Measurements from ENCODE around the gene CPA1. TPM values are rescaled to one million over a fixed set of nuclear protein-coding genes. Genes with fewer than 3 reads are reported as not detected.

Gene CPA1
- total and polyA plus RNA-seq, 2 donors from 2014 or later = 0.50 to 1.1 TPM

- no peaks in the 10 kb centered on the region for H3K27me3 ChIP-seq (ENCODE audit: control insufficient read depth, insufficient read depth, low read length)
- H3K9me3 ChIP-seq (ENCODE audit: control insufficient read depth in 2 of 3, insufficient read depth in 1 of 3, low read length in 3 of 3) = no peaks in the 10 kb centered on the region
- no peak for FAIRE-seq
- no peak overlapping the region for H3K9ac ChIP-seq (ENCODE audit: low read length in 3 of 3)
- no peak for TF ChIP-seq CTCF (IDR thresholded peaks at IDR 0.05; ENCODE audit: borderline replicate concordance, extremely low read depth, insufficient read depth)
- H3K36me3 ChIP-seq (ENCODE audit: control insufficient read depth in 2 of 3, insufficient read depth in 3 of 3, low read length in 3 of 3) = no peaks in the 10 kb centered on the region
- intact Hi-C loops (cut with DNase I) = no loop called here
- H3K4me3 ChIP-seq (ENCODE audit: low read length in 3 of 3) = no peak overlapping the region
- no peak for DNase-seq
- H3K27ac ChIP-seq (ENCODE audit: low read depth in 2 of 2, low read length in 2 of 2) = no peak overlapping the region
- H3K4me1 ChIP-seq (ENCODE audit: control insufficient read depth in 2 of 3, insufficient read depth in 2 of 3, low read depth in 1 of 3, low read length in 3 of 3) = peaks cover 0 to 14% (median 2%) of the 10 kb centered on the region in 3 donors
Measured at GRCh38 chr7:130432886-130433285, 52.6 kb downstream of the CPA1 start.

DNA sequence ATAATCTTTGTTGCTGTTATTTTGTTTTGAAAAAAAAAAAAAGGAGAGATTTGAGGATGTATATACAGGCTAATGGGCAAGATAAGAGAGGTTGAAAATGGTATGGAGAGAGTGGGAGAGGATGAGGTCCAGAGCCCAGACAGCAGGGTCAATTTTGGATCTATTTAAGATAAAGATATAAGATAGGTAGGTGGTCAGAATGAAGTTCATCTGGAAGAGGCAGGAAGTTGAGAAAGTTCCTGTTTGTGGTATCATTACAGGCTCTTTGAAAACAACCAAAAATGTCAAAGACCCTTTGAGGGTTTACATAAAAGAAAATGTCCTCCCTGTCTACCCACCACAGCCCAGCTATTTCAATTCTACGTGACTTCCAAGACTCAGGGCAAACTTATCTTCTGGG is 53.0 kb downstream of the CPA1 start:
- H3K4me1 ChIP-seq (ENCODE audit: control insufficient read depth in 2 of 3, insufficient read depth in 2 of 3, low read depth in 1 of 3, low read length in 3 of 3) = peaks cover 0 to 14% (median 2%) of the 10 kb centered on the region in 3 donors
- DNase-seq (no peak), FAIRE-seq (no peak)
- no peak for TF ChIP-seq CTCF (IDR thresholded peaks at IDR 0.05; ENCODE audit: borderline replicate concordance, extremely low read depth, insufficient read depth)
- intact Hi-C loops (cut with DNase I) = no loop called here
- H3K36me3 ChIP-seq (ENCODE audit: control insufficient read depth in 2 of 3, insufficient read depth in 3 of 3, low read length in 3 of 3) = no peaks in the 10 kb centered on the region
- H3K9ac ChIP-seq (ENCODE audit: low read length in 3 of 3) = no peak overlapping the region
- no peak overlapping the region for H3K4me3 ChIP-seq (ENCODE audit: low read length in 3 of 3)
- no peaks in the 10 kb centered on the region for H3K9me3 ChIP-seq (ENCODE audit: control insufficient read depth in 2 of 3, insufficient read depth in 1 of 3, low read length in 3 of 3)
- H3K27ac ChIP-seq (ENCODE audit: low read depth in 2 of 2, low read length in 2 of 2) = no peak overlapping the region
- H3K27me3 ChIP-seq (ENCODE audit: control insufficient read depth, insufficient read depth, low read length) = no peaks in the 10 kb centered on the region

GRCh38 chr7:130435311-130435854 is 55.1 kb downstream of the CPA1 start:
- Histone ChIP-seq H3K27me3 (ENCODE audit: control insufficient read depth, insufficient read depth, low read length) (no peaks in the 10 kb centered on the region), H3K4me1 (ENCODE audit: control insufficient read depth in 2 of 3, insufficient read depth in 2 of 3, low read depth in 1 of 3, low read length in 3 of 3) (peaks cover 0 to 6% (median 3%) of the 10 kb centered on the region in 3 donors), H3K9me3 (ENCODE audit: control insufficient read depth in 2 of 3, insufficient read depth in 1 of 3, low read length in 3 of 3) (no peaks in the 10 kb centered on the region), H3K9ac (ENCODE audit: low read length in 3 of 3) (no peak overlapping the region), H3K36me3 (ENCODE audit: control insufficient read depth in 2 of 3, insufficient read depth in 3 of 3, low read length in 3 of 3) (no peaks in the 10 kb centered on the region), H3K4me3 (ENCODE audit: low read length in 3 of 3) (no peak overlapping the region), H3K27ac (ENCODE audit: low read depth in 2 of 2, low read length in 2 of 2) (no peak overlapping the region)
- DNase-seq = no peak
- intact Hi-C loops (cut with DNase I) = no loop called here
- no peak for TF ChIP-seq CTCF (IDR thresholded peaks at IDR 0.05; ENCODE audit: borderline replicate concordance, extremely low read depth, insufficient read depth)
- FAIRE-seq = no peak

DNA sequence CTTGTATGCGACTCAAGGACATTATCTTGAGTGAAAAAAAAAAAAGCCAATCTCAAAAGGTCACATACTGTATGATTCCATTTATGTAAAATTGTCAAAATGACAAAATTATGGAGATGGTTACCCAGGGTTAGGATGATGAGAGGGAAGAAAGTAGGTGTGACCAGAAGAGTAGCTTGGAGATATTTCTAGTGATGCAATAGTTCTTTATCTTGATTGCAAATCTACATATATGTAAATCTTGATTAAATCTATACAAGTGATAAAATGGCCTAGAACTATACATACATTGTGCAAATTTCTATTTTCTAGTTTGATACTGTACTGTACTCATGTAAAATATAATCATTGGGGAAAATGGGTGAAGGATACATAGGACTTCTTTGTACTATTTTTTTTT is 56.0 kb downstream of the CPA1 start:
- Histone ChIP-seq H3K27me3 (ENCODE audit: control insufficient read depth, insufficient read depth, low read length) (no peaks in the 10 kb centered on the region), H3K4me1 (ENCODE audit: control insufficient read depth in 2 of 3, insufficient read depth in 2 of 3, low read depth in 1 of 3, low read length in 3 of 3) (peaks cover 0 to 4% (median 3%) of the 10 kb centered on the region in 3 donors), H3K9me3 (ENCODE audit: control insufficient read depth in 2 of 3, insufficient read depth in 1 of 3, low read length in 3 of 3) (no peaks in the 10 kb centered on the region), H3K4me3 (ENCODE audit: low read length in 3 of 3) (no peak overlapping the region), H3K27ac (ENCODE audit: low read depth in 2 of 2, low read length in 2 of 2) (no peak overlapping the region), H3K36me3 (ENCODE audit: control insufficient read depth in 2 of 3, insufficient read depth in 3 of 3, low read length in 3 of 3) (no peaks in the 10 kb centered on the region), H3K9ac (ENCODE audit: low read length in 3 of 3) (no peak overlapping the region)
- no peak for TF ChIP-seq CTCF (IDR thresholded peaks at IDR 0.05; ENCODE audit: borderline replicate concordance, extremely low read depth, insufficient read depth)
- DNase-seq (no peak), FAIRE-seq (no peak)
- intact Hi-C loops (cut with DNase I) = no loop called here

All from kidney (tissue), 14 donors.